ENCODE data around the gene DMBX1. TPM values are rescaled to one million over a fixed set of nuclear protein-coding genes. Genes with fewer than 3 reads are reported as not detected.

DMBX1 gene
- total and polyA plus RNA-seq, 2 of the 13 experiments (the other 11 are each of a cell fraction or from before 2014, with no cell fraction given): not detected

DNA sequence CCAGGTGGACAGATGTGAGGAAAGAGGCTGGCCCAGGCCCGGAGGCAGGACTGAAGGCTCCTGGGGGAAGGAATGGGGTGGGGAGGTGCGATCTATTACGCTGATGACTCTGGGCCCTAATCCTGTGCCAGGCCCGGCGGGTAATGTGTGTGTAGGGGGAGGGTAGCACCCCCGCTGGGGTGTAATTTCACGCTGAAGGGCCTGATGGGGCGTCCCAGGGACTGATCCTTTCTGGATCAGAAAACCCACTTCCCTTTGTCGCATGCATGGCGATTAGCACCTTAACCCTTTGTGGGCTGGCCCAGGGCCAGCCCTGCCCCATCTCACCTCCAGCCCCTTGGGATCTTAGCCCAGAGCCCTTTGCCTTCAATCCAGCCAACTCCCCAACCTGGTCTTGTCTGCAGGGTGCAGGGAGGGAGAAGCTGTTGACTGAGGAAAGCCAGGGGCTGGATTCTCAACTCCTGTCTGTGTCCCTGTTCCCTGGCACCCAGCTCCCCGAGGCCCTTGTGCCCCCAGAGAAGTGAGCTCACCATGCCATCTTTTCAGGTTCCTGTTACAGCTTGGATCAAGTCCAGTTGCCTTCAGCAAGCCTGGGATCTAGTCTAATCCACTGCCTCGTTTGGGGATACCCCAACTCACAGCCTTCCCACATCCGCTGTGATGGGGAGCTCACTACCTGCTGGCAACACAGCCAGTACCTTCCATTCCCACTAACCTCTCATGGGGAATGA, 35.8 kb downstream of the DMBX1 start:
- Histone ChIP-seq H3K79me2 (ENCODE audit: insufficient read depth, low read length) (no peaks in the 10 kb centered on the region), H3K36me3 (replicated peaks in 1 of 2; ENCODE audit: control insufficient read depth in 1 of 2, insufficient read depth in 2 of 2, low read length in 2 of 2) (no peaks in the 10 kb centered on the region), H3K4me1 (ENCODE audit: insufficient read depth, low read length) (peaks cover 25% of the 10 kb centered on the region), H3K4me2 (ENCODE audit: low read depth, low read length) (no peak overlapping the region), H2AFZ (ENCODE audit: low read length) (no peak overlapping the region), H3K27ac (ENCODE audit: extremely low read length, insufficient read depth, low read length) (no peak overlapping the region), H3K4me3 (replicated peaks in 1 of 3; ENCODE audit: insufficient read depth in 1 of 3, low read depth in 2 of 3, low read length in 3 of 3) (no peak overlapping the region), H3K27me3 (ENCODE audit: control insufficient read depth in 1 of 2, insufficient read depth in 2 of 2, low read length in 2 of 2) (peaks cover 0 to 45% of the 10 kb centered on the region in 2 experiments; a peak in 3 of 5 replicates), H4K20me1 (ENCODE audit: insufficient read depth, low read length) (peaks cover 8% of the 10 kb centered on the region), H3K9ac (ENCODE audit: insufficient read depth, low read depth, low read length) (no peak overlapping the region), H3K9me3 (ENCODE audit: low read length) (no peaks in the 10 kb centered on the region)
- intact Hi-C loops (cut with micrococcal nuclease; ENCODE audit: unreplicated experiment) (no loop called here), in situ Hi-C loops (cut with HindIII; ENCODE audit: extremely low pct_ligation_motif_present, low pct_unique_long_range_greater_than_20kb) (loop anchor here (5.0 kb wide), 2 partner anchors 48 to 78 kb away; no protein-coding TSS in a partner anchor)
- ChIA-PET CTCF (ENCODE audit: low intra/inter-chr PET ratio, low total read pairs) (no interaction called here), POLR2A (interaction anchor here (1.8 kb wide), 1 partner anchor 10 kb away, joined by 5 read pairs; a partner anchor contains a TSS)
- no peak for ATAC-seq
- FAIRE-seq: no peak
- 63% methylated on average over 6 of the region's 13 CpGs for WGBS (ENCODE audit: low lambda C conversion rate)
- DNase-seq (ENCODE audit: low spot score): no peak
- no TSS peak for BruUV-seq (replicated peaks)
- no peak for TF ChIP-seq MTF1 (CRISPR knock-in tag; IDR thresholded peaks at IDR 0.05)
- TF ChIP-seq SCMH1 (CRISPR knock-in tag; IDR thresholded peaks at IDR 0.05; ENCODE audit: borderline replicate concordance): no peak
- TF ChIP-seq PPARG (CRISPR knock-in tag; conservative IDR thresholded peaks at IDR 0.05): no peak
- TF ChIP-seq ZMYM3 (CRISPR knock-in tag; IDR thresholded peaks at IDR 0.05): no peak
- TF ChIP-seq, protein P1, sequence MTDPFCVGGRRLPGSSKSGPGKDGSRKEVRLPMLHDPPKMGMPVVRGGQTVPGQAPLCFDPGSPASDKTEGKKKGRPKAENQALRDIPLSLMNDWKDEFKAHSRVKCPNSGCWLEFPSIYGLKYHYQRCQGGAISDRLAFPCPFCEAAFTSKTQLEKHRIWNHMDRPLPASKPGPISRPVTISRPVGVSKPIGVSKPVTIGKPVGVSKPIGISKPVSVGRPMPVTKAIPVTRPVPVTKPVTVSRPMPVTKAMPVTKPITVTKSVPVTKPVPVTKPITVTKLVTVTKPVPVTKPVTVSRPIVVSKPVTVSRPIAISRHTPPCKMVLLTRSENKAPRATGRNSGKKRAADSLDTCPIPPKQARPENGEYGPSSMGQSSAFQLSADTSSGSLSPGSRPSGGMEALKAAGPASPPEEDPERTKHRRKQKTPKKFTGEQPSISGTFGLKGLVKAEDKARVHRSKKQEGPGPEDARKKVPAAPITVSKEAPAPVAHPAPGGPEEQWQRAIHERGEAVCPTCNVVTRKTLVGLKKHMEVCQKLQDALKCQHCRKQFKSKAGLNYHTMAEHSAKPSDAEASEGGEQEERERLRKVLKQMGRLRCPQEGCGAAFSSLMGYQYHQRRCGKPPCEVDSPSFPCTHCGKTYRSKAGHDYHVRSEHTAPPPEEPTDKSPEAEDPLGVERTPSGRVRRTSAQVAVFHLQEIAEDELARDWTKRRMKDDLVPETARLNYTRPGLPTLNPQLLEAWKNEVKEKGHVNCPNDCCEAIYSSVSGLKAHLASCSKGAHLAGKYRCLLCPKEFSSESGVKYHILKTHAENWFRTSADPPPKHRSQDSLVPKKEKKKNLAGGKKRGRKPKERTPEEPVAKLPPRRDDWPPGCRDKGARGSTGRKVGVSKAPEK (CRISPR knock-in tag; IDR thresholded peaks at IDR 0.05; ENCODE audit: borderline replicate concordance): no peak
- no peak for TF ChIP-seq NR2F6 (IDR thresholded peaks at IDR 0.05)
- no peak for TF ChIP-seq NR2F6 (CRISPR knock-in tag; IDR thresholded peaks at IDR 0.05)
- no peak for TF ChIP-seq ZNF326 (CRISPR knock-in tag; IDR thresholded peaks at IDR 0.05; ENCODE audit: borderline replicate concordance)
- TF ChIP-seq ZBTB42 (CRISPR knock-in tag; IDR thresholded peaks at IDR 0.05): no peak
- no peak for TF ChIP-seq SMC3 (IDR thresholded peaks at IDR 0.05; ENCODE audit: low read length)
- TF ChIP-seq TBP (CRISPR knock-in tag; IDR thresholded peaks at IDR 0.05): no peak
- TF ChIP-seq, protein P2, sequence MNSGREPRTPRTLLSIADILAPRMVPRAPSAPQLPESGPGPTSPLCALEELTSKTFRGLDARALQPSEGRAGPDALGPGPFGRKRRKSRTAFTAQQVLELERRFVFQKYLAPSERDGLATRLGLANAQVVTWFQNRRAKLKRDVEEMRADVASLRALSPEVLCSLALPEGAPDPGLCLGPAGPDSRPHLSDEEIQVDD (CRISPR knock-in tag; IDR thresholded peaks at IDR 0.05; ENCODE audit: borderline replicate concordance): no peak
